HK-2 (cell line): ENCODE measurements around the gene TCF7L2.
"Not testable (repeated sequence)": the region's sequence is repeated elsewhere in the genome, so short reads cannot be mapped to it uniquely, and the experiment has no call there.

Experiments used
- DNase-seq: peaks from one replicate; pipeline ENCODE4 v3.0.0-alpha.2; 2018; ENCODE audit not compliant: unreplicated experiment

Gene TCF7L2

DNA sequence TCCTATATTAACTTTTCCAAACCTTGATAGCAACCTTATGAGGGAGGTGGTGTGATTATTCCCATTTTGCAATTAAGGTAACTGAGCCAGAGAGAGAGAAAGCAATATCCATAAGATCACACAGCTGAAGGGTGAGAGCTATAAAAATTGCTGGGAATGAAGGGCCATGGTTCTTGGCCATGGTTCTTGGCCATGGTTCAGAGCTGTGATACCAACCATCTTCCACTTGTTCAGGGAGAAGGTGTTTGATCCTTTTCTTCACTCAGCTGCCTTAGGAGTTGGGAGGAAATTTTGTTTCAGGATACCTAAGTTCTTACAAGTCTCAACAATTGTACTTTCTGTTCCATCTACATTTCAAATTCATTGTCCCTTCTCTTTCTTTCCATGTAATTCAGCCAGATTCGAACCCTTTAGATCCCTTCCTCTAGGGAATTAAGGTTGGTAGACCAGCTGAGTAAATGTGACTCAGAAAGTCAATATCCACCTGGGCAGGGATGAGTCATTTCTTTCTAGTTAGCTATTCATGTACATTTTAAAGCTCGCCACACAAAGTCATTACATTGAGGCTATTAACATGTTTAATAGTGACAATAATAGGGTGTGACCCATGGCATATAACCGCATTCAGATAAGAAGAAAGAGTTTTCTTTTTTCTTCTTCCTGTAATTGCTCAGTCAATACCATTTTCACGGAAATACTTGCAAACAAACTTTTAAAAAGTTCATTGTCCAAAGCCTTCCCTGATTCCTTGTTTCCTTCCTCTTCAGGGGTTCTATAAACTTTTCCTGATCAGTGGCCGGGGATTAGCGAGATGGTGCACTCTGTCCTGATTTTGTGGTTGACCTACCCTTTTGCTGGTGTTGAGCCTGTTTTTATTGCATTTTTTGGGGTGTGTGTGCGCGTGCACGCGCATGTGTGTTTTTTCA, 143.4 kb downstream of the TCF7L2 start:
- no peak for DNase-seq

DNA sequence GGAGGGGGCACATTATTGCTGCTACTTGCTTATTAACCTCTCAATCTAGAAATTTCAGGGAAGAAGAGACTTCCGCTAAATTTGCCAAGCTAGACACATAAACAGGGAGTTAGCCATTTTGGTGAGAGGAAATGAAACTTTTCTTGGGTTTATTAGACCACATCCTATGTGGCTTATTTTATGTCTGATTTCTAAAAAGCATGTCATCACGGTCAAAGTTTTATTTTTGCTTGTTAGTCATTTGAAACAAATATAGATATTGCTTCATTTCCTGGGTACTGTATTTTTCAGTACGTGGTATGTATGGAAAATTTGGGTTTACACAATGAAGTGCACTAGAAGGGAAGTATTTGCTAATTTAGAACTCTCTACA, 144.1 kb downstream of the TCF7L2 start:
- no peak for DNase-seq

DNA sequence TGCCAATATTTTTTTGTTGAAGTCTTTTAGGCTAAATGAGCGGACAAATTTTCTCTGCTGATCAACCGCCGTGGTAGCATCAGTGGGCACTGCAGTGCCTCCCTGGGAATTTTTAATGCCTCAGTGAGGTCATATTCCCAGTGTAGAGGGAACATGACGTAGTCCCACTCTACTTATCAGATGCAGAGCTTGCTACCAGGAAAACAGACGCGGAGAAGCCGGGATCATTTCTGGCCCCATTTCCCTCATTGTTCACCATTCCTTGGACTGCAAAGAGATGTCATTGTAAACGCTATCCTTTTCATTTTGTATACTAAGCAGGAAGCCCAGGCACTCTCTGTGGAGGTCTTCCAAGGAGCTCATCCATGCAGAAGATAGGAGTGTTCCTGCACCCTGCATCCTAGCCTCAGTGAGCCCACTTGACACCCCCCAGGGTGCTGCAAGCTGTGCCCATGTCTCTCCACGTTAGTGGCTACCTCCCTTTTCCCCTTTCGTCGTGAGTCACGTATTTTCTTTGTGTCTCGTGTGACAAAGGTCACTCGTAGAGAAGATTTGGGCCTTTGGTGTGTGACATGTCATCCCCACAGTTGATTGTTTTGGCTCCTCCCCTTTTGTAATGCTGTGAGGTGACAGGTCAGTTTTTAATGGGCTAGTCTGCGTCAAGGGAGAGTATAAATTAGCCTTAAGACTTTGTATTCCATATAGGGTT, 145.5 kb downstream of the TCF7L2 start:
- DNase-seq: no peak

DNA sequence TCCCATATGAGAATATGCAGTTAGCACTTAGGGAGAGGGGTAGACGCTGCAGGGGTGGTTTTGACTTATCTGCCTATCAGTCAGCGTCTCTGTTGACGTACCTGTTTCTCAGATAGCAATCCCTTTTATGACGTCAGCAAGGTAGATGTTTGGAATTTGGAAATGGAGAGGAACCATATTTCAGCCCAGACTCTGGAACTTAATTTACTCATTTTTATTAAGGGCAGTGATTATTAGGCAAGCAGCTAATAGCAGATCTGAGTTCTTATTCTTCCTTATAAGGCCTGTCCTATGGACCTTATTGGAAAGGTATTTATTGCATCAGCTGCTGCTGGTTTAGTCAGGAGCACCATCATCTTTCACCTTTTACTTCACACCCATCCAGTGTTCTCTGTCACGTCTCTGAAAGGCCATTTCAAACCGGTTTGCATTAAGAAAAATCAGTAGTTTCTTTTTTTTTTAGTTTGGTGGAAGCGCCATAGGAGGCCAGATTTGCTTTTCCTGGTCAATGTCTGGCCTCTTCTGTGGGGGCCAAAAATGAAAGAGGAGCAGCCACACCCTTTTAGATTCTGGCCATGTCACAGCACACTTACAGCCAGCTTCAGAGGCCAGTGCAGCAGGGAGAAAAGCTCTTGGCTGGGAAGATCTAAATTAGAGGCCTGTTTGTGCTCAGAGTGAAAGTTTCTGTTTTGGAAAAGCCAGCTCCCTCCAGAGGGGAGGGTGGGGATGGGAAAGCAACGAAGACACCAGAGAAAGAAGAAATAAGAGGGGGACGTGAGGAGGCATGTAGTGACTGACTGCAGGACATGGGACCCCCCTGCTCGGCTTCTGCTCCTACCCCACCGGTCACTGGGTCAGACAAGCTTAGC, 146.3 kb downstream of the TCF7L2 start:
- no peak for DNase-seq

DNA sequence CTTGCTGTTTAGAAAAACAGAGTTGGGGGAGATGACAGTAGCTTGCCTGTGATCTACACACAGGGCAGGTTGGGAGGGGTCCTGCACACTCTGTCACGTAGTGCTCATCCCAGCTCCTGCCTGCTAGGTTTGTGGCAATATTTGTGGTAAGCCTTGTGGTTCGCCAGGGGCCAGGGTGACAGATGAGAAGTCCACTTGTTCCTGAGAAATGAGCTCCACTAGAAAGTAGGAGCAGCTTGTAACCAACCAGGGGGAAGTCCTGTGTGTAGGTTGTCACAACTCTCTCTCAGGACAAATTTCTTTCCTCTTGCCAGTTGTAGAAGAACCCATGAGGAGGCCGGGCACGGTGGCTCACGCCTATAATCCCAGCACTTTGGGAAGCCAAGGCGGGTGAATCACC, 147.0 kb downstream of the TCF7L2 start:
- DNase-seq: peak; percentile 36

DNA sequence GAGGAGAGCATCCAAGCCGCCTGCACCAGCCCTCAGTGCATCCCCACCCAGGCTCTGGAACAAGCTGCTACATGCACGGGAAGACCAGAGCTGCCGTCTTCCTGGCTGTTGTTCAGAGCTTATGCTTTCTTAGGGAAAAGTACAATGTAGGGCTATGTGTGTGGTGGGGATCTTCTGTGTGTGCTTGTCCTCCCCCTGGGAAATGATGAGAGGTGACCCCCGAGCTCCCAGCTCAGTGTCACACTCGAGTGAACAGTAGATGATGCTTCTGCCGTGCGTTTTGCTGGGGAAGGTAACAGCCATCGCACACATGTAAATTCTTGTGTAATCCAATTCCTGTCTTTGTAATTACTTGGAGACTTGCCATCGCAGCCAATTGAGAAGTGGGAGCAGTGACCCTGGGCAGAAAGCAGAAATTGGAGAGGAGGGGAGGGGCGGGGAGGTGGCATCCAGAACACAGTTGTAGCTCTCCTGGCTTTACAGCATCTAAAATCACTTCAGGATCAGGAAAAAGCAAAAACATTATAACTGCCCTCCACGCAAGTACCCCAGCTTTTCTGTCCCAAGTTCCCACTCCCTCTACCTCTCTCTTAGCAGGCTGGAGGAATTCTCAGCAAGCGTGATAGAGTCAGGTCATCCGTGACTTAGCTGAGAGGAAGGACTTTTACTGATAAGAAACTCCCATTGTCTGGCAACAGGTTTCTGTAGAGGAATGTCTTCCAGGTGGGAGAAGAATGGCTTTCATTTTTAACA, 149.6 kb downstream of the TCF7L2 start:
- no peak for DNase-seq

DNA sequence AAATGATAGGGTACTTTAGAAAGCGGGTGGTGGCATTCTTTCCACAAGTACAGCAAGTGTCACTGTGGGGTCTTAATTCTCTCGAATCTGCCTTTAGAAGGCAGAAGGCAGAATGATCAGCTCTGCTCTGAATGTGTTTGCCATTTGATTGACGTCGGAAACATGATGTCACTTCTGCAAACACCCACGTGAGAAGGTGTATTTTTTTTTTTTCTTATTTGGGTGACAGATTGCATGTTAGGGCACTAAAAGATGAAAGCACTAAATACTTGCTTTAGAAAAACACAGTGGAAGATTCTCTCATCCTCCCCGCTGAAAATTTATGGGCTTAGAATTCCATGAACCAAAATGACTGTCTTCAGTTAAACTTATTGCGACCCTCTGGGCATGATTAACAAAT, 150.2 kb downstream of the TCF7L2 start:
- no peak for DNase-seq

DNA sequence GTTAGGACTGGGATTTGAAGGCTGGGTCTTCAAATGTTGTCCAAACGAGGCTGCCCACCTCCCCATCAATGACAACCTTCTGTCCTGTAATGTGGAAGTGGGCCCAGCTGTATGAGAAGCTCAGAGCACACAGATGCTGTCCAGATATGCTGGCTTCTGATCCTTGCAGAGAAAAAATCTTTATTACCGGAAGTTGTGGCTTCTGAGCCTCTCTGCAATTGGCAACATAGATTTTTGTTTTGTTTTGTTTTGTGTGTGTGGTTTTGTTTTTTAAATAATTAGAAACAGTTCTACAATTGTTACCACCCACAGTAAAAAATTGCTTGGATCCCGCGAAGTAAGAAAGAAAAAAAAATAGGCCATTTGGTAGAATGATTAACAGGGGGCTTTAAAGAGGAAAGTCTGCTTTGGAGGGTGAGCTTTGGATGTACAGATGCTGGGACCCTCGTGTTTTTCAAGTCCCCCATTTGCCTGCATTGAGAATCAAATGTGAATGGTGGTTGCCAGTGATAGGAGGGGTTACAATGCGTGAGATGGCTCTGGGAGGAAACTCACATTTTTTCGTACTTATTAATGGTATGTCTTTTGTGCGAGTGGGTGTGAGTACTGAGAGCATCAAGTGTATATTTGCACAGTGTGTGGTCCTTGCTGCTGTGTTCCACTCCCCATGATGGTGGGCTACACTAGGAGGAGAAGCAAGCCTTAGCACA, 153.2 kb downstream of the TCF7L2 start:
- no peak for DNase-seq

DNA sequence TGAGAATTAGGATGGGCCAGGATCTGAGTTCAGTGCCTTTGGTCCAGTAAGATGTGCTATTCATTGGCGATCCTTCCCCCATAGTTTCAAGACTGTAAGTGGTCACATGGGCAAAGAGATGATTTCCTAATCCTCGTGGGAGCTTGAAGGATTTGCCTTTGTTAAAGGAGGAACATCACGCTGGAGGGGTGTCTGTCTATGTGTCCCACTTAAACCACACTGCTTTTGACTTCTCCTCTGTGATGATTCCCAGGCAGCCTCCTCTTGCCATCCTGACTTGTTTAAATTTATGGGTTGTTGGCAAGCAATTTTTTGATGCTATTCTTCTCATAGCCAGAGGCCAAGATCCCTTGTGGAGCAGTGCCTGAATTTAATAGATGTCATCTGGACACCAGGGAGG, 154.0 kb downstream of the TCF7L2 start:
- DNase-seq: no peak

DNA sequence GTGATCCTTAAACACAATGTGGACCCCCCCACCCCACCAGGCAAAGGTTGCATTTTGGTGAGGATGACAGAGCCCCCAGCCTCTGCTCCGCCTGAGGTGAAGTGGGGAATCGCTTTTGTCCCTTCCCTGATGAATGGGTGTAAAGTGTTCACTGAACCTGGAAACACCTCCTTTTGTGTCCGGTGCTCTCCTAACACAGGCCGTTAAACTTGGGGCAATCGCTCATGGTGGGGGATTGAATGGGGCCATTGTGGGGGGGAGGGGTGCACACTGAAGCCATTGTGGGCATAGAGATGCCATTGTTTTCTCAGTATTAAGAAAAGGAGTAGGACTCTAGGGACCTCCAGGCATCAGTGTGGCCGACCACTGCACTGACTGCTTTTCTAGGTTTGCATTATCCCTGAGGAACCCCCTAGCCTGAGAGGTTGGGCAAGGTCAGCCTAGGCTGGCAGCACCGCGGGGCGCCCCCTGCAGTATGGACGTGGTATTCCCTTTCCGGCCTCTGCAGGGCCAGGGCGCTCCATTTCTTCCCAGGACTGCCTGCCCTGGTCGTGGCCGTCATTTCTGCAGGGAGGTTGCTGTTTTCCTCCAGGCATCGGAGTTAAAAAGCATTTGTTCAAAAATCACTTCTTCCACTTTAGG, 158.3 kb downstream of the TCF7L2 start:
- DNase-seq: peak; percentile 28

DNA sequence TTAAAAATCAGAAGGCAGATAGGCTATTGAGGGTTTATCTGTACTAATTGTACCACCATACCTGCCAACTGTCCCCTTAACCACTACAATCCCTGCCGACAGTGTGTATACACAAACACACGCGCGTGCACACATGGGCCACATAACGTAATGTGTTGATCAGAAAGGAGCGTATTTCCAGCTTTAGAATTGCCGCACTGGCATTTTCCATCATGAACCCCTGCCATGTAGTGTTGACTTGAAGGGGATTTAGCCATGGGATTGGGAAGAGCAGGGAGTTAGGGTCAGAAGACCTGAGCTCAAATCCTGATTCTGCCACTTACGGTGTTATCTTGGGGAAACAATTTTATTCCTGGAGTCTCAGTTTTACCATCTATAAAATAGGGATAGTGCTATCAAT, 158.9 kb downstream of the TCF7L2 start:
- no peak for DNase-seq

DNA sequence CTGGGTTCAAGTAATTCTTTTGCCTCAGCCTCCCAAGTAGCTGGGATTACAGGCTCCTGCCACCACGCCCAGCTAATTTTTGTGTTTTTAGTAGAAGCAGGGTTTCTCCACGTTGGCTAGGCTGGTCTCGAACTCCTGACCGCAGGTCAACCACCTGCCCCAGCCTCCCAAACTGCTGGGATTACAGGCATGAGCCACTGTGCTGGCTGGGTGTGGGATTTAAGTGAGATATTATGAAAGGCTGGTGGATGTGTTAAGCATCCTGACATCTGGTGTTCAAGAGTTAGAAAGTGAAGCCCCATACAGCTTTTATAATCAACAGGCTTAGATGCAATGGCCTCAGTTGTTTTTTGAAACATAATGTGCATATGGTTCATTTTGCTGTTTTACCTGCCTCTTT, 159.4 kb downstream of the TCF7L2 start:
- not testable (repeated sequence) for DNase-seq

DNA sequence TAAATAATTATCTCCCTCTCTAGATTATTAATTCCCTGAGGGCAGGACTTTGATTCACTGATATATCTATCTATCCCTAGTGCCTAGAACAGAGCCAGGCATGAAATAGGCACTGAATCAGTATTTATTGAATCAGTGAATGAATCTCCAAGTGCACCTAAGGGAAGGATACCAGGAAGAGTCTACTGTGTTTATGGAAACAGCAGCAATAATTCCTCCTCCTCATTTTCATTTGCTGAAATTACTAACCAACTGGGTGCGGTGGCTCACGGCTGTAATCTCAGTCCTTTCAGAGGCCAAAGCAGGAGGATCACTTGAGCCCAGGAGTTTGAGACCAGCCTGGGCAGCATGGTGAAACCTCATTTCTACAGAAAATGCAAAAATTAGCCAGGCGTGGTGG, 161.2 kb downstream of the TCF7L2 start:
- DNase-seq: no peak

DNA sequence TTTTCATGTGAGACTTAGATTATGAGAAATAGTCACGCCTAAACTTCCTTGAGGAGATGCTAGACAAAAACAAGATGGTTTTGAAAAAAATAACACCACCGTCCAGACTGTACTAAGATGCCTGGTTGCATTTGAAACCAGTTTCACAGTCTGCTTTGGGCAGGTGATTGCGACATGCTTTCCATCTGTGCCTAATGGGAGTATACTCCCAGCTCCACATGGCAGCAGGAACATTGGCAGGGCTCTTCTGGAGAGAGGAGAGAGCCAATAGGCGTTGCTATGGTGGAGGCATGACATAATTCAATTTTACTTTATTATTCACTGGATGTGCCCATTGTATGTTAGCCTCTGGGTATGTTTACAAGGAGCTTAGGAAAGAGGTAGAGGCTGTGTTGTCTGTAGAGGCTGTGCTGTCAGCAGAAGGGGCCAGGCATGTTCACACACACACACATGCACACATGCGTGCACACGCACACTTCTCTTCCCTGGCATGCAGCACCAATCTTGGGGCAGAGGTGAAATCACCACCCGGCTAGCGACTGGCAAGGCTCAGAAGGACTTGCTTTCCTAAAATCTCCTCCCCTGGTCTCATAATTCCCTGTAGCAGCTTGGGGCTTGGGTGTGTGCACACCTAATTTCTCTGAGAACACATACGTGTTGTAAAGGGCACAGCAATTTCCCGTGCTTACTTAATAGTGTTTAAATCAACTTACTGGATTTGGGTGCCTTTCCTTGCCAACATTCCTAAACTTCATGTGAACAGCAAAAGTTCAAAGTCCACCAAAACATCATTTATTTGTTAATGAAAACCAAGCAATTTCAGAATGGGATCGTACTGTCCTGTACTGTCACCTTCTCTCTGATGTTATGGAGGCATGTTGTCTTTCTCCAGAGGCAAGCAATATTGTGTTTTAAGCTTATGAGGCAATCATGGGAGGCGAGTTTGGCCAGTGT, 162.1 kb downstream of the TCF7L2 start:
- DNase-seq: no peak

DNA sequence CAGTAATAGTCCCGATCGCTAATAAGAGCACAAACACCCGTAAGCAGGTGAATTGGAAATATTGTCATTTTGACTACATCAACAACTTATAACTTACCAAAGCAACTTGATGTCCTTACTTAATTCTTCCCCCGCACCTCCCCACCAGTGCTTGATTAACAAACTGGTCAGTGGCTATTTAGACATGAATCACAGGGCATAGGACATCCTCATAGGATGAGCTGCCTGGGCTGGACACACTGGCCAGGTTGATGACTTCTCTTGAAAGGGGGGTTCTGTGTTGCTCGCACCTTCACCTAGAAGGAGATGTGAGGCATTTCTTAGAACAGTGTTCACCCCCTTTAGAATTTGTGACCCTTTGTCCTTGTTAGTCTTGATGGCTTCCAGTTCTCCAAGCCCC, 163.2 kb downstream of the TCF7L2 start:
- DNase-seq: no peak

DNA sequence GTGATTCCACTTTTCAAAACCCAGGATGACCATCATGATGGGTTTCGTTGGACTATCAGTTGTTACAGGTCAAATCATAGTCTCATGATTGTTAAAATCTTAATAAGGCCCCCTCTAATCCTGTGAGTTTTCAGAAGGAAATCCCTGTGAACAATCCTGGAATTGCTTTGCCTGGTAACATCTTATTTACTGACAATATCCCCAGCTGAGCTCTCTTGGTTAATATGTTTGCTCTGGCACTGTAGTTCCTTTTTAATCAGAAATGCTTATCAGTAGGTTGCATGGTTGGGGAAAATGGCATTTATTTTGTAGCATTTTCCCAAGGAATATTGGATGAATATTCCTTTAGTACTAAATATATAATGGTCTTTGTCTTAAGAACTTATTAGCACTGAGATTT, 163.9 kb downstream of the TCF7L2 start:
- no peak for DNase-seq

DNA sequence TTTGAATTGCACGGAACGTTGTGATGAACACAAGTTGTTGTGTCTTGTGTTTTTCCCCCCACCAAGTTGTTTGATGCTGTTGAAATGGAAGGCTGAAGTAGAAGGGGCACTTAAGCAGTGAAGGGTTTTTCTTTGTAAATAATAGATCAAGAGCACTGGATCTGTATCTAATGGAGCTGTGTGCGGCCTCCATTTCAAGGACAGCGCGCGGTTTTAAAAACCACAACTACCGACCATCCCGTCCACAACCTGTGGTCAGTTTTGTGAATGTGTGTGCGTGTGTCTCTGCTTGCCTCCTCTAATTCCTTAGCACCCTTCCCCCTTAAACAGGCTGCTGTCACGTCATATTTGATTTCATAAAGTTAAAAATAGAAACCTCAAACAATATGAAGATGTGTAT, 165.5 kb downstream of the TCF7L2 start:
- DNase-seq: no peak

DNA sequence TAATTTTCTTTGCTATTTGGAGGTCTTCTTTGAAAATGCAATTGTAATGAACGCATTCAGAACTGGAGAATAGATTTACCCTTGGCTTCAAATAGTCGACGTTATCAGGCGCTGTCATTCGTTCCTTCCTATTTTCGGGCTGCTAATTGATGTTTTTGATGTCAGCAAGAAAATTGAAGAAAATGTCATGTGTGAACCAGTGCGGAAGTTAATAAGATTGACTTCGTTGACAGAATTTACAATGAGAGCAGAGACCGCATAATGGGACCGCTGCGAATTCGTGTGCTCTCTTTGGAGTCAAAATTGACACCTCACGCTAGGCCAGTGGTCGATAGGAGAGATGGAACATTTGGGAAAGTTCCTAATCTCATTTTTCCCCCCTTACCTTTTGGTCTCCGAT, 168.8 kb downstream of the TCF7L2 start:
- DNase-seq: no peak

DNA sequence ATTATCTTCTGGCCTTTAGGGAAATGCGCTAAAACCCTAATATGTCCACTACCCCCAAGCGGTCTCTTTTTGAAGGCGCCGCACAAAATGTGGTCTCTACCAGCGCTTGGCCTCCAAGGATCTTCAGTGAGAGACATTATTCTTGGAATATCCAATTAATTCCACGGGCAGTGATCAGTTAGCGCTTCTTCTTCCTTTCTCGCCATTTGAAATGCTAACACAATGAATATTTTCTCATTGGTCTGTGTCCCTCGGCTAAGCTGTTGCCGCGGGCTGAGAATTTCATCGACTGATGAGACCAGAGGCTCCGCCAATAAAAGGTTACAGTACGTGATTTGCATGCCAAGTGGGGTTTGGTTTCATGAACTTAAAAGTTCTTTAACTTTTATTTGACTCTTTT, 169.8 kb downstream of the TCF7L2 start:
- DNase-seq: no peak
